EH (cell line): ENCODE data around the gene ESYT2.

Experiments
- DNase-seq: peaks from one replicate; pipeline ENCODE4 v3.0.0-alpha.2; 2015; ENCODE audit warnings: low read depth

ESYT2 gene

DNA sequence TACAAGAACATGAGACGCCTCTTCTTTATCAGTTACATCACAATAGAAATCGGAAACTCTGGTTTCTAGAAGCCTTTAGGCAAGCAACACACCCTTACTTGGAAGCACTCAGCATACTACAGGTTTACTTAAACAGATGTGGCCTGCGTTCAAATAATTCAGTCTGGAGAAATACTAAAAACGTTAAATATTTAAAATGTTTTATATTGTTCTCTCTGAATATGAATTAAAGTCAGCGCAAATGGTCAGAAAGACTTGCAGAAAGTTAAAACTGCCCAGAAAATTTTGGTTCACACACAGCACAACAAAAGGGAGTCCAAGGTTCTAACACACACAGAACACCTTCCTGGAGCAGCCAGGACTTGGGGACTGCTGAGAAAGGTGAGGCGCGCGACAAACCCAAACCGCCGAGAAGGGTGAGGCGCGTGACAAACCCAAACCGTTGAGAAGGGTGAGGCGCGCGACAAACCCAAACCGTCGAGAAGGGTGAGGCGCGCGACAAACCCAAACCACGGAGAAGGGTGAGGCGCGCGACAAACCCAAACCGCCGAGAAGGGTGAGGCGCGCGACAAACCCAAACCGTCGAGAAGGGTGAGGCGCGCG, 25.8 kb downstream of the ESYT2 start:
- DNase-seq: no peak

DNA sequence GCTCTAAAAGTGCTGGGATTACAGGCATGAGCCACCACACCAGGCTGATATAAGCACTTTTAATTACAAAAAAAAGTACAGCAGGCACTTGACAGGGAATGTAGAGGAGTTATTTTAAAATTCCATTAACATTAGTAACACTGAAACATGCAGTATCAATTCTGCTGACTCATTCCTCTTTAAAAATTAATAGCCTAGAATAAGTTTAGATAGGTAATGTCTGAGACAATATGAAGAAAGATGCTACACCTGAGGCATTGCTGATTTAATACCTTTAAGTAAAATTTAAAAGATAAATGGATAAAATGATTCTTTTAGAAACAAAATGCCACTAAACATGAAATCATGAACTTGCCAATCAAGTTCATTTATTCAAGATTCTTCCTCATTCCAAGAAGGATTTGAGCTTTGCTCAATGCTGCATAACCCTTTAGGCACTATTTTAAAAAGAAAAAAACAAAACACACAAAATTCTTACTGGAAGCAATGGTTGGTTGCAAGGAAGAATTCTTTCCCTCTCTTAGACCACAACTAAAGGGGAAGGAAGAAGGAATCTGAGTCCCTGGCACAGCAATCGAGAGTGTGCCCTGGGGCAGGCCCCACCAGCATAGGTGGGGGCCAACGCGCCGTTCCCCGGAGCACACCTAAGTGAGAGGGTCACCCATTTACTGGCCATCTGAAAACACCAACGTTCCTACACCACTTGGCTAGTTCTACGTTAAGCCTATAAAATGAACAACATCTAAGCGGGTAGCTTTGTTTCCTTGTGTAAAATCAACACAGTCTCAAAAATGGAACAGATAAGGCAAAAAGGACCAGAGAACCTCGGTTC, 26.6 kb downstream of the ESYT2 start:
- peak; percentile 87 for DNase-seq

DNA sequence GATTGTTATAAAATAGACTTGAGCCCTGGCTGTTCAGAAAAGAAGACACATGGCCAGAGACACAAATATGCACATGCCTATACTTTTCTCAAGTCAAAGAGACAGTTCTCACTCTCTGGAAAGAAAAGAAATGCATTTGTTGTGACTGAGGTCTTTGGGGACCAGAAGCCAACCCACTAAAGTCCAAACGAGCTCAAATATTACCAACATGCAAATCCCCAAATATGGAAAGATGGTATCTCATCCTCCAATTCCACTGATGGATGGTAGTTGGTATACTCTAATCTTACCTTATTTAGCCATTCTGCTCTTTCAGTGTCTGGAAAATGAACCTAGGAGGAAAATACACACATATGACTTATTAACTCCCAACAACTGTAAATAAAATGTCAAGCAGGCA, 30.6 kb downstream of the ESYT2 start:
- DNase-seq: no peak

DNA sequence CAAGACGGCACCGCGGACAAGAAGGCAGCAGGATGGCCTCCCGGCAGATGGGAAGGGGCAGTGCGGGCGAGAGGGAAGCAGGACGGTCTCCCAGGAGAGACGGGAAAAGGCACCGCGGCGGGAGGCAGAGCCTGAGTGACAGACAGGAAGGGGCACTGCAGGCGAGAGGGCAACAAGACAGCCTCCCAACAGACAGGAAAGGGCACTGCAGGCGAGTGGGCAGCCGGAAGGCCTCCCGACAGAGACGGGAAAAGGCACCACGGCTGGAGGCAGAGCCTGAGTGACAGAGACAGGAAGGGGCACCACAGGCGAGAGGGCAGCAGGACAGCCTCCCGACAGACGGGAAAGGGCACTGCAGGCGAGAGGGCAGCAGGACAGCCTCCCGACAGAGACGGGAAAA, 32.6 kb downstream of the ESYT2 start:
- DNase-seq: no peak

DNA sequence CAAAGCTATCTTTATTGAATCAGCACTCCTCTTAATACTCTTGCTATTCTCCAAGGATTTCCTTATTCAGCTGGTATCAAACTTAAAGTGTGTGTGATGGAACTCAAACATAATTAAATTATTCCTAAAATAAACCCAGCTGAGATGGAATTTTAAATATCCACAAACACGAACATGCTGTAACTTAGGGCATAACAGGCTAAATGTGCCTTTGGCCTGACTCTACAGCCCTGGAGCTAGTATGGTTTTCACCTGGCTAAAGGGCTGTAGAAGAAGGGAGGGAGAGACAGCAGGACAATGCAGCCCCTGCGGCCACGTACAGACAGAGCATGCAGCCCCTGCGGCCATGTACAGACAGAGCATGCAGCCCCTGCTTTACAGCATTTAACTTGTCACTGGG, 34.0 kb downstream of the ESYT2 start:
- peak; percentile 31 for DNase-seq

DNA sequence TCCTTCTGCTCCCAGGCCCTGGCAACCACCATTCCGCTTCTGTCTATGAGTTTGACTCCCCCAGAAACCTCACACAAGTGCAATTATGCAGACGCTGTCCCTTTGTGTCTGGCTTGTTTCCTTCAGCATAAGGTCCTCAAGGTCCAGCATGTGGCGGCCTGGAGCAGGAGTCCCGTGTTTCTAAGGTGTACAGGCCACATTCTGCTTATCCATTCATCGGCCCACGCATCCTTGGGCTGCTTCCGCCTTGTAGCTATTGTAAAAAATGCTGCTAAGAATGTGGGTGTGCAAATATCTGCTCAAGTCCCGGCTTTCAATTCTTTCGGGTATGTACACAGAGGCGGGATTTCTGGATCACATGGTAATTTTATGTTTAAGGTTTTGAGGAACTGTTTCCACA, 38.2 kb downstream of the ESYT2 start:
- no peak for DNase-seq

DNA sequence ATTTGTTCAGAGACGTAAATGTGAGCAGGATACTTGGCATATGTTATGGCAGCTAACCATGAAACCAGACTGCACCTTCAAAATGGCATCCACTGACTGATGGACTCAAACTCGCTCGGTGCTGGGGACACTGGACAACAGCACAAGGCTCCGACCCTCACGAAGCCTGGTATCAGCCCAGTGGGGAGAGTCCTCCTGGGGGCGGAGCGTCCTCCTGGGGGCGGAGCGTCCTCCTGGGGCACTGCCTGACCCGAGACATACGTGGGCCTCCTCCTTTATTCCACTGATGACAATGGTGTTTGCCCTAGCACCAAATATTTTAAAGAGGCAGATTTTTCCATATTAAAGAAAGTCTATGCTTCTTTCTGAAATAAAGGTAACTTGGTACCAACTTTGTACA, 39.5 kb downstream of the ESYT2 start:
- no peak for DNase-seq

DNA sequence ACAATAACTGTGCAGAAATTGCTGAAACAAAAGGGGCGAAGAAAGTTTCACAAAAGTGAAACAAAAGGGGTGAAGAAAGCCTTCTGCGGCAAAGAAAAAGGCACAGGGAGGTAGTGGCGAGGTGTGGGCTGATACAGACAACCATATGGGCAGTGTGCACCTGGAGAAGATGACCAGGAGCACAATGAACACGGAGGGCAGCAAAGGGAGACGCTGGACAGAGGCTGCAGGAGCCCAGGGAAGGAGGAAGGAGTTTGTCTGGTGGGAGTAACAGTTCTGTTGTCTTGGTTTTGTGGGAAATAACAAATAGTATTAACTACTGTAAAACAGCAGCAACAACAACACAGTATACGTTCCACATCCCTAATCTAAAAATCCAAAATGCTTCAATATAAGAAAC, 42.4 kb downstream of the ESYT2 start:
- DNase-seq: no peak

DNA sequence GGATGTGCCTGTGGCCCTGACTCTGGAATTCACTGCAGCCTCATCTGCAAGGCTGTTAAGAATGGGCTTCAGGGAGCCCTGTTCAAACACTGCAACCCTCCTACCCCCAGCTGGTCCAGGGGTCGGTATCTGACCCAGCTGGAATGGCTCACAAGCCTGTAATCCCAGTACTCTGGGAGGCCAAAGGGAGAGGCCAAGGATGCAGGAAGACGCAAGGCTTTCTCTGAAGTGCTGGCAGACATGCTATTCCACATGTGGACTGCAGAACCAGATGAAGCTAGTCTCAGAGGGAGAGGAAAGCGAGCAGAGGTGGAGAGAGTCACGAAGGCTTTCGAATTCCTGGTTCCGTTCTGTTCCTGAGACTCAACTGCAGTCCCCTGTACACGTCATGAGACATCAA, 45.0 kb downstream of the ESYT2 start:
- DNase-seq: no peak

DNA sequence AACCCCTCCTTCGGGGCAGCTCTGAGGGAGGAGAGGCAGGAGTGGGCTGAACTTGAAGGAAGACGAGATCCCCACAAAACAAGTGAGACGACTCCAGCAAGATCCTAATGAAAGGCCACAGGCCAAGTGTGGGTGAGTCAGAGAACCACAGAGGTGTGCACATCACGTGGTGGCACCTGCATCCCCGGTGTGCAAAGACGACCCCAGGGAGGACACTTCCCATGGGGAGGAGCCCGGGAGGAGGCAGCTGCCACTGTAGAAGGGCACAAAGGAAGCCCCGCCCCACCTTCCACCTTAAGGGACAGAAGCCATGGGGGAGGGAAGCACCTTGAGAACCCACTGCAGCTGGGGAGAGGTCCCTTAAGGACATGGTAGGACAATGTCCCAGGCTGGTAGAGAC, 45.7 kb downstream of the ESYT2 start:
- no peak for DNase-seq

DNA sequence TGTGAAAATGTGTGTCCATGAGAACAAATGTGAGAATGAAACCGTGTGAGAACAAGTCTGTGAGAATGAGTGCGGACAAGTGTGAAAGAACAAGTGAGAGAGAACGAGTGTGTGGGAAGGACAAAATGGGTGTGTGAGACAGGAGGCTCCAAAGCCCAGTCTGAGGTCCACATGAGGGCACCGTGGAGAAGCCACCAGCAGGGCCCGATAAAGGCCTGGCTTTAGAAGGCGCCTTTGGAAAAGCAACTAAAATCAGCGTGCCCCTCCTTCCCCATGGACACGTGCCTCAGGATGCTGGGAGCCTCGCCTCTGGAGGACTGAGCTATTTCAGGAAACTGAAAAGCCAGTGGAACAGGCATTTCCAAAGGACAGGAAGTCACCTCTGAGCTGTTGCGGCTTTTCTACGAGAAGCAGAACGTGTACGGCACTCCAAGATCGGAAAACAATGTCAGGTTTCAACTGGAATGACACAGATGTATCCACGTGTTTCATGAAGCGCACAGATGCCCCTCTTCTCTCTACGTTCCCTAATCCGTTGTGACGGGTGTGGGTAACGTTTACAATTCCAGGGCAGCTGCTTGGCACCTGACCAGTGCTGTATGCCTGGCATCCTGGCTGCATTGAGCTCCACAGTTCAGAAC, 46.4 kb downstream of the ESYT2 start:
- DNase-seq: peak; percentile 52

DNA sequence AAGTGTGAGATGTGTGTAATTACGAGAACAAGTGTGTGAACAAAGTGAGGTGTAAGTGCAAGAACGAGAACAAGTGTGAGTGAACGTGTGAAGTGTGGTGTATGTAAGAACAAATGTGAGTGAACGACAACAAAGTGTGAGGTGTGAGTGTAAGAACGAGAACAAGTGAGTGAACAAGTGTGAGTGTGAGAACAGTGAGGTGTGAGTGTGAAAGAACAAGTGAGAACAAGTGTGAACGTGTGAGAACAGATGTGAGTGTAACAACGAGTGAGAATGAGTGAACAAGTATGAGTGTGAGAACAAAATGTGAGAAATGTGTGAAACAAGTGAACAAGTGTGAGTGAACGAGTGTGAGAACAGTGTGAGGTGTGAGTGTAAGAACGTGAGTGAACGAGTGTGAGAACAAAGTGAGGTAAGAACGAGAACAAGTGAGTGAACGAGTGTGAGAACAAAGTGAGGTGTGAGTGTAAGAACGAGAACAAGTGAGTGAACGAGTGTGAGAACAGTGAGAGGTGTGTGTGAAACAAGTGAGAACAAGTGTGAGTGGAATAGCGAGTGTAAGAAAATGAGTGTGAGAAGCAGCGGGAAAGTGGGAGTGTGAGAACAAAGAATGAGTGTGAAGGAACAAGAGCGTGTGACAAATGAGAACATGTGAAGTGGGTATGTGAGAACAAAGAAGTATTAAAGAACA, 47.2 kb downstream of the ESYT2 start:
- DNase-seq: no peak

DNA sequence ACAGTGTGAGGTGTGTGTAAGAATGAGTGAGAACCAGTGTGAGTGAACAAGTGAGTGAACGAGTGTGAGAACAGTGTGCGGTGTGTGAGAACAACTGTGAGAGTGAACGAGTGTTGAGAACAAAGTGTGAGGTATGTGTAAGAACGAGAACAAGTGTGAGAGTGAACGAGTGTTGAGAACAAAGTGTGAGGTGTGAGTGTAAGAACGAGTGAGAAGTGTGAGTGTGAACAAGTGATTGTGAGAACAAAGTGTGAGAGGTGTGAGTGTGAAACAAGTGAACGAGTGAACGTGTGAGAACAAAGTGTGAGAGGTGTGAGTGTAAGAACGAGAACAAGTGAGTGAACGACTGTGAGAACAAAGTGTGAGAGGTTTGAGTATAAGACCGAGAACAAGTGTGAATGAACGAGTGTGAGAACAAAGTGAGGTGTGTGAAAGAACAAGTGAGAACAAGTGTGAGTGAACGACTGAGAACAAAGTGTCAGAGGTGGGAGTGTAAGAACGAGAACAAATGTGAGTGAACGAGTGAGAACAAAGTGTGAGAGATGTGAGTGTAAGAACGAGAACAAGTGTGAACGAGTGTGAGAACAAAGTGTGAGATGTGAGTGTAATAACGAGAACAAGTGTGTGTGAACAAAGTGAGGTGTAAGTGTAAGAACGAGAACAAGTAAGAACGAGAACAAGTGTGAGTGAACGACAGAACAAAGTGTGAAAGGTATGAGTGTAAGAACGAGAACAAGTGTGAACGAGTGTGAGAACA, 47.9 kb downstream of the ESYT2 start:
- DNase-seq: no peak

DNA sequence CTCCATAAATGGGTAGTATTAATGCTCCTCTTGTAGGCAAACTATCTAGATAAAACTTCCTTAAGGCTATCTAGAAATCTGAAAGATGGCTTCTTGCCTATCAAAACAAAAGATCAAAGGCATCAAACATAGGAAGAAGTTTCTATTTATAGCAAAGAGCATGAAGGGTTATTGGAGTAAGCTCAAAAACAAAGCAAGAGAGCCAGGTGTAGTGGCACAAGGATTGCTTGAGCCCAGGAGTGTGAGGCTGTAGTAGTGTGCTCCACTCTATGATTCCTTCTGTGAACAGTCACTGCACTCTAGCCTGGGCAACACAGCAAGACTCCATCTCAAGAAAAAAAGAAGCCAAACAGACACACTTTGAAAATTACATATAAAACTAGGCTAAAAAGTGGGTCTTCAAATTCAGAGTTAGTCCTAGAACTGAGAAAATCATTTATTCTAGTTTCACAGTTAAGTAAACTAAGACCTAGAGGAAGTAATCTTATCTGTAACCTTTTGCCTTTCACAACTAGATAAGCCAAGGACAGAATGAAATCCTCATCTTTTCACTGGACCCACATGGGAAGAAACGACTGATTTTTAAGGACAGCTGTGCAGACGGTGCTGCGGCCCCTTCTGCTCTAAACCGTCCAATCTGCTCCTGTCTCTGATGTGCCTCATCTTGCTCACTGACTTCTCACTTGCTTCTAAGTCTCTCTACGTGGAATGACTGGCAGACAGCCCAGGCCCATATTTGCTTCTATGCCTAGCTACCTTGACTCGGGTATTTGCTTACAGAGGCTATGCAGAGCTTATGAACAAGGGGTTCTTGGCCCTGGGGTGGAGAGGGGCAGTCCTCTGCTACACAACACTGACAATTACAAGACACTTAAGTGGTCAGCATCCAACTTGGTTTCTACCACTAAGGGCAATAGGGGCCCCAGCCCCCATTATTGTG, 50.0 kb downstream of the ESYT2 start:
- peak; percentile 29 for DNase-seq

DNA sequence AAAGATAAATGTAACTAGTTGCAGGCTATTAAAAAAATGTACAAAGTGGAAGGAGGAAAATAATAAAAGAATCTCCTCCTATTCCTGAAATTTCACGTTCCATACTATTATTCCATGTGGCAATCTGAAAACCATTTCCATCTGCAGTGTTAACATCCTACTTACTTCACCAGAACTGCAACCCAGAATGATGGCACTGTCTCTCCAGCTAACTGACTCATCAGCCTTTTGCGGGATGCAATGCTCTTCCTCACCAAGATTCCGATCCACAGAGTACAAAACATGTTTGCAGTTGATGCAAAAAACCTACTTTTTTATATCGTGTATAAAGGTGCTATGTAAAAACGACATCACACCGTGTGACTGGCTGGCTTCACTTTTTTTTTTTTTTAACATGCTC, 50.8 kb downstream of the ESYT2 start:
- DNase-seq: peak; percentile 76

DNA sequence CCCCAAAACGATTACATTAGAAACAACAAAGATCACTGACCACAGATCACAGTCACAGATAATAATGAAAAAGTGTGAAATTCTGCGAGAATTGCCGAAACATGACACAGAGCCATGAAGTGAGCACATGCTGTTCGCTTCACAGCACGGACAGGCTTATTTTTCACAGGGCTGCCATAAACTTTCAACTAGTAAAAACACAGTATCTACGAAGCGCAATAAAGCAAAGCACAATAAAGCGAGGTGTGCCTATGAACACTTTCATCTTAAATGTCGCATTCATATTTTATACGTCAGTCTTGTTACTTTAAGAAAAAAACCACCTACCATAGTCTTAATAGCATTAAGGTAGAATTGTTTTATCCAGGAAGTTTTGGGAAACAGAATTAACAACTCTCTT, 51.5 kb downstream of the ESYT2 start:
- no peak for DNase-seq

DNA sequence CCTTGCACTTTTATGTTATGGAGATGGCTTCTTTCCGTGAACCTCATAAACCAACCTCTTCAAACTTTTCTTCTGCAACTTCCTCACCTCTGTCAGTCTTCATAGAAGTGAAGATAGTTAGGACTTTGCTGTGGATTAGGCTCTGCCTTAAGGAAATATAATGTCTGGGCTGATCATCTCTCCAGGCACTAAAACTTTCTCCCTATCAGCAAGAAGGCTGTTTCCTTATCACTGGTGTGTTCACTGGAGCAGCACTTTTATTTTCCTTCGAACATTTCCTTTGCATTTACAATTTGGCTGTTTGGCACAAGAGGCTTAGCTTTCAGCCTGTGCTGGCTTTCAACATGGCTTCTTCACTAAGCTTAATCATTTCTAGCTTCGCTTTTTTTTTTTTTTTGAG, 52.8 kb downstream of the ESYT2 start:
- no peak for DNase-seq

DNA sequence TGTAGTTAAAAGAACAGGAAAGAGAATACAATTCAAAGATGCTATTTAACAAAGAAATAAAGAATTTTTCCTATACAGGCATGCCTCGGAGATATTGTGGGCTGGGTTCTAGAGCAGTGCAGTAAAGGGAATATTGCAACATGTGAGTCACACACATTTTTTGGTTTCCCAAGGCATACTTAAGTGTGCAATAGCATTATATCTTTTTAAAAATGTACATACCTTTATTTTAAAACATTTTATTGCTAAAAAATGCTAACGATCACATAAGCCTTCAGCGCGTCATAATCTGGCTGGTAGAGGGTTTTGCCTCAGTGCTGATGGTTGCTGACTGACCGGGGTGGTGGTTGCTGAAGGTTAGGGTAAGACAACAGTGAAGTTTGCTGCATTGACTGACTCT, 54.4 kb downstream of the ESYT2 start:
- peak; percentile 40 for DNase-seq

DNA sequence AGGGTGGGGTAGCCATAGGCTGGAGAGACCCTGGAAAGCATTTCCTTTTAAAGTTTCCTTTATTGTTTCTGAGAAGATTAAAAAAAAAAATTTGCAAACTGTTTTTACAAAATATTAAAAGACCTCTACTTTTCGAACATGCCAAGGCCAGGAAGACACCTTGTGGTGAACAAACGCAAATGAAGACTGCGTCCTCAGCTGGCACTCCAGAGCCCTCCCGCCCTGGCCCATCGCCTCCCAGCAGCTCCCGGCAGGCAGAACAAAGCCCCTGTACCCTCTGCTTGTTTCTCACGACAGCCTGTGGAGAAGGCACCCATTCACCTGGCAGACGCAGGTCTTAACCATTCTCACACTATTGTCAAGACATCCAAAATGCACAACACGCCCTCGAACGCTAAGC, 56.4 kb downstream of the ESYT2 start:
- DNase-seq: no peak

DNA sequence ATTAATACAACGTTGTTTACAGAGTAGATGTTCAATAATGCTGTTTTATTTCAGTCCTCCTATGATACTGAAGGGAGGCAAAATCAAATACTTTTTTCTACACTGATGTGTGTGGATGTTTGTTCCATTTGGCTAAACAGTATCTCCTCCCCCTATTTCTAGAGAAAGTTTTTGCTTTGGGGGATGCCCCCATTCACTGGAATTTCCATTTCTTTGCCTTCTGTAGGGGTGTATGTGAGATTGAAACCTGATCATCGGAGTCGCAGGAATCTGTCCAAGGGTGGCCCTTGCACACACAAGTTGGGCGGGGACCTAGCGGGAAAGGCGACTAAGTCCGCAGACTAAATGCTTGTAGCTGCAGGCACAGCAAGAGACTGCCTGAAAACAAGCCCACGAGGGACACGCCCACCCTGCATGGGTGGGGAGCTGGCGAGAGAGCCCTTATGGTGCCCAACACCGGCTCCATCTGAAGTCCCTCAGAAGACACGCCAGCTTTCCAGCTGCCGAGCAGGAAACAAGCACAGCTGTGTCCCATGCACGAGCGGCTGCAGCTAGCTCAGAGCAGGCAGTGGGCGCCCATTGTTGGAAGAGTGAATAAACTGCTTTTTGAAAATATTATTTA, 58.0 kb downstream of the ESYT2 start:
- no peak for DNase-seq

DNA sequence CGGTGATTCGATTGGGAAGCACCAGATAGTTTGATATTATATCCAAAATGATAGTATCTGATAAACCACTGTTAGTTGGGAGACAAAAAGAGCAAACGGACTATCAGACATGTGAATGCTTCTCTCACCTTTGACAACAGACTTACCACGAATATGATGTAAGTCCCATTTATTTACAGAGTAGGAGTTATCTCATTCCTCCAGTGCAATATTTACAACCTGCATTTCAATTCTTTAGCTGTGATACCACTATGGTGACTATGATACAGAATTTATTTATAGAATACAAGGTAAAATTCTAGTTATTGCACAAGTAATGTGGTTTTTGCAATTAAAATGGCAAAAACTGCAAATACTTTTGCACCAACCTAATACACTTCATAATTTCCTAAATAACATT, 61.6 kb downstream of the ESYT2 start:
- DNase-seq: no peak
